NCI-H2029 (cell line): ENCODE measurements around the gene OOSP3.
"Not testable (repeated sequence)": the region's sequence is repeated elsewhere in the genome, so short reads cannot be mapped to it uniquely, and the experiment has no call there.

Experiments used
- DNase-seq: peaks from one replicate; lab custom pipeline; 2025; lab: John Stamatoyannopoulos, UW

The OOSP3 gene, protein sequence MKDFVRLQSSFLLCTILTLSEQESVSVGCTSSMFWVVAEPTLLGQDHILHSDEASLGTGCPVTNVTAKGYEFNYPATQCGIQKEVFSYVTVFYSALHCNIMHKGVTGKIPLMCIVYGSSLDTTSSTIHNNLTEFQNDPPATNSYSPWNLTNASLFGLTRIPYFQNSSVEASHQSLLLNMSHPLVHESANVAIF

DNA sequence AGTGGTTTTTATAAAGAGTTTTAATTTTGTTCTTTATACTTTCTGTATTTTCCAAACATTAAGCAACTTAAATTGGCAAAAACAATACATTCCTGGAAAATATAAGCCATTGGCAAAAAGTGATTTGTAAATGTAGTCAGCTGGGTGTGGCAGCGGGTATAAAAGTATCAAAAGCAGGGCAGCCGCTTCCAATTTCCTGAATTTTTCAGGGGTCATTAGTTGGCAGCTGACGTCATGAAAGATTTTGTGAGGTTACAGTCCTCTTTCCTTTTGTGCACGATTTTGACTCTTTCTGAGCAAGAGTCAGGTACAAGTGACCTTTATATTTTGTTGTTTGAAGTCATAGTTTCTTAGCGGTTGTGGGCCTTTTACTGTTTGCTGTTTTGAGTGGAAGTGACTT, at the start of gene OOSP3:
Gene OOSP3, plus strand, starts transcription at position 208 of the 400 bp plus-strand sequence. Its CDS starts 27 bp downstream, at position 235.
- no peak for DNase-seq

DNA sequence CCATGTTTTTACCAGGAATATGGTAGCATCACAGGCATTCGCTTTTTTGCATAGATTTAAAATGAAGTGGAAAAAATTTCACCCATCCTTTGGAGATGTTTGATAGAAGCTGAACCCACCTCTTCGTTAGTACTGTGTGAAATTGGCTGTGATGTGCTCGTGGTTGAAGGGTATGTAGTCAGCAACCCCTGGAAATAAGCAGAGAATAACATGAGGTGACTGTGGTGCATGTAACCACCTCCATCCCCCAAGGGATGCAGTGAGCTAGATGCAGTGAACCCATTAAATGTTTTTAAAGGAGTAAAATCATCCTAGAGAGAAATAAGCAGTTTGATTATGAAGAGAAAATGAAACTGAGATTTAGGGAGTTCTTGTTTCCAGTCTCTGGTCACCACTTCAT, 49.2 kb upstream of the OOSP3 start:
- DNase-seq: no peak

- DNase-seq: no peak
These were observed 45.0 kb upstream of the OOSP3 start for GRCh38 chr11:59833602-59834001.

GRCh38 chr11:59839615-59840014, 39.0 kb upstream of the OOSP3 start:
- no peak for DNase-seq

GRCh38 chr11:59841514-59841913, 37.1 kb upstream of the OOSP3 start:
- no peak for DNase-seq

DNA sequence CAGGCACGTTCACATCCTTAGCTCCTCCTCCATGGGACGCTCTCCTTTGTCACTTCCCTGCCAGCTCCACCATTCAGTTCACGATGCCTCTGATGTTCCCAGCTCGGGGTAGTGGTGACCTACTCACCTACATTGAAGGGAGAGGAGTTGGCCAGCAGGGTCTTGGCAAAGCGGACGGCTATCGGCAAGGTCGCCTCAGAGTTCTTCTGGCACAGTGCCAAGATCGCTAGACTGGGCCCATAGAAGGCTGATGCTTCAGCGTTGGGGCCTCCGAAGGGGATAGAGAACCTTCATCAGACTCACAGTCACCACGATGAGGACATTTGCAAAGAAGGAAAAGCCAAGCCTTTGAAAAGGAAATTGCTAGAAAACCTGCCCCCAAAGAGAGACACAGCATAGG, 36.3 kb upstream of the OOSP3 start:
- no peak for DNase-seq

DNA sequence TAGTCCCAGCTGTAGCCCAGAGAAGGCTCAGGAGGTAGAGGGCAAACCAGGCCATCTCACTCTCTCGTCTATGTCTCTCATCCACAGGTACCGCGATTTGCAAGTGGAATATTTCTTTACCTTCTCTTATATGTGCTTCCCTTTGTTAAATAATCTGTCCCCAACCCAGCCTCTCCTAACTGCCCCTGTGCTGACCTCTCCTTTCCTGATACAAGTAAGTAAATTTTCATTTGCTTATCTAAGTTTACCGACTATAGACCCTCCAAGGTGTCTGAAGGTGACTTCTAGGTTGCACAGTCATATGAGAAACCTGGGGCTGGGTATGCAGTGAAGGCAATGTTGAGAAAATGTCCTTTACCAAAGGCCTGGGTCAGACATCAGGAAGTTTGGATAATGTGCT, 33.2 kb upstream of the OOSP3 start, which contains the start of gene CBLIF:
Gene CBLIF, minus strand, starts transcription at position 101 of the 400 bp plus-strand sequence. Its CDS starts 46 bp downstream, at position 55.
- DNase-seq: no peak

GRCh38 chr11:59846556-59846955, 32.0 kb upstream of the OOSP3 start:
- DNase-seq: no peak

GRCh38 chr11:59847626-59848025, 31.0 kb upstream of the OOSP3 start:
- no peak for DNase-seq

DNA sequence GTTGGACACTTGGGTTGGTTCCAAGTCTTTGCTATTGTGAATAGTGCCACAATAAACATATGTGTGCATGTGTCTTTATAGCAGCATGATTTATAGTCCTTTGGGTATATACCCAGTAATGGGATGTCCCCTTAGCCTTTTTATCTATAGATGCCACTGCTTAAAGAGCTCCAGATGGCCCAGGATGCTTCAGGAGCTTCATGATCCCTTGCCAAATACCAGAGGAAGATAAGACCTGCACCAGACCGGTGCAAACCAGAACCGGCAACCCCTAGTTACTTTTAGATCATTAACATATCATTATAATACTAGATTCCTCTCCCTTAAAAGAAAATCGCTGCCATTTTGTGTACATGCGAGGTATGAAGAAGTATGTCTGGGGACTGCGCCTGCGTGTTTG, 30.1 kb upstream of the OOSP3 start:
- not testable (repeated sequence) for DNase-seq

- no peak for DNase-seq
These were observed 29.5 kb upstream of the OOSP3 start for GRCh38 chr11:59849129-59849528.

DNA sequence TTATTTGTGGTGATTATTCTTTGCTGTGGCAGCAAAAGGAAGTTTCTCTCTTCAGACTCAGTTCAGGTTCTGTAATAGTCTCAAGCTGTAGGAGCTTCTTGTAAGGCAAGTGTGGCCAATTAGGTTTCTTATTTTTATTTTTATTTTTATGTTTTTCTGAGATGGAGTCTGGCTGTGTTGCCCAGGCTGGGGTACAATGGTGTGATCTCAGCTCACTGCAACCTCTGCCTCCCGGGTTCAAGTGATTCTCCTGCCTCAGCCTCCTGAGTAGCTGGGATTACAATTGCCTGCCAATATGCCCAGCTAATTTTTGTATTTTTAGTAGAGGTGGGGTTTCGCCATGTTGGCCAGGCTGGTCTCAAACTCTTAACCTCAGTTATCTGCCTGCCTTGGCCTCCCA, 29.0 kb upstream of the OOSP3 start:
- DNase-seq: not testable (repeated sequence)

DNA sequence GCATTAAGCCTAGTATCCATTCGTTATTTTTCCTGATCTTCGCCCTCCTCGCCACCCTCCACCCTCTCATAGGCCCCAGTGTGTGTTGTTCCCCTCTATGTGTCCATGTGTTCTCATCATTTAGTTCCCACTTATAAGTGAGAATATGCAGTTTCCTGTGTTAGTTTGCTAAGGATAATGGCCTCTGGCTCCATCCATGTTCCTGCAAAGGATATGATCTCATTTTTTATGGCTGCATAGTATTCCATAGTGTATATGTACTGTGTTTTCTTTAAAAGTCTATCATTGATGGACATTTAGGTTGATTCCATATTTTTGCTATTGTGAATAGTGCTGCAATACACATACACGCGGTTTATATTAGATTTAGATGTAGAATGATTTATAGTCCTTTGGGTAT, 27.2 kb upstream of the OOSP3 start:
- not testable (repeated sequence) for DNase-seq

- no peak for DNase-seq
These were observed 23.7 kb upstream of the OOSP3 start for GRCh38 chr11:59854871-59855270.

DNA sequence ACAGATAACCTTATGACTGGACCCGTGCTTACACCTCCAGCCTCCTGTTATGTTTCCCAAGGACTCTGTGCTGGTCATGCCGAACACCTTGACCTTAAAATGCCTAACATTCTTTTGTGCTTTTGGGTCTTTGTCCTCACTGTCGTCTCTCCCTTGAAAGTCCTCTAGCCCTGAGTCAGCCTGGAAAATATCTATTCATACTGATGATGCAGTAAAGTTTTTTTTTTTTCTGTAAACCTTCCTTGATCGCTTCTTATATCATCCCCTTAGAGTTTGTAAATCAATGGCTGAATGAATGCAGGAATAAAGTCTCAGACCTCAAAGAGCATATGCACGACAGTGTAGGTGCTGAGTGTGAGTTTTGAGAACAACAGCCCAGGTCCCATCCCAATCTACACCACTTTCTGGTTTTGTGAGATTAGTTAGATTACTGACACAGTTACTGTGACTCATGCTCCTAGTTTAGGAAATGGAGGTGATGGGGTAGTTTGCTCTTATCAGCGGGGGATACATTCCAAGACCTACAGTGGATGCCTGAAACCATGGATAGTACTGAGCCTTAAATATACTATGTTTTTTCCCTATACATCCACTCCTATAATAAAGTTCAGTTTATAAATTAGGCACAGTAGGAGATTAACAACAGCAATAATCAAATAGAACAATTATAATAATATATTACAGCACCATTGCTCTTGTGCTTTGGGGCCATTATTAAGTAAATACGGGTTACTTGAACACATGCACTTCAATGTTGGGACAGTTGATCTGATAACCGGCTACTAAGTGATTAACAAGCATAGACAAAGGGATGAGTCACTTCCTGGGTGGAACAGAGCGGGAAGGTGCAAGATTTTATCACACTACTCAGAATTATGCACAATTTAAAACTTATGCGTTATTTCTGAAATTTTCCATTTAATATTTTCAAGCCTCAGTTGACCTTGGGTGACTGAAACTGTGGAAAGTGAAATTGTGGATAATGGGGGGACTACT, 20.8 kb upstream of the OOSP3 start:
- DNase-seq: no peak

DNA sequence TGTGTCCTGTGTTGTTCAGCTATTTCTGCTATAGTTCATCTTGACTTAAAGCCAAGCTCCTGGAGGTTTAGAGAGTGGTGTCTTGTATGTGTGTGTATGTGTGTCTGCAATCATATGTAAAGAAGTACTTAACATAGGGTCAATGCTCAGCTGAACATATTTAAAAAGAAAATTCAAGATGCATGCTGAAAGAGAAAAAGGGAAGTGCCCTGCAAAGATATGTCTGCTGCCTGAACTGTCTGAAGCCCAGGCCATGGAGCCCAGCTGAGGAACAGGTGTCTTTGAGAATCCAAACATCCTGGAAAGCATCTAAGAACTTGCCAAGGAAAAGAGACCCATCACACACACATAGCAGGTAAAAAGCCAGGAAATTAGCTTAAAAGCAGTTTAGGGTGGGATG, 18.9 kb upstream of the OOSP3 start:
- DNase-seq: no peak

DNA sequence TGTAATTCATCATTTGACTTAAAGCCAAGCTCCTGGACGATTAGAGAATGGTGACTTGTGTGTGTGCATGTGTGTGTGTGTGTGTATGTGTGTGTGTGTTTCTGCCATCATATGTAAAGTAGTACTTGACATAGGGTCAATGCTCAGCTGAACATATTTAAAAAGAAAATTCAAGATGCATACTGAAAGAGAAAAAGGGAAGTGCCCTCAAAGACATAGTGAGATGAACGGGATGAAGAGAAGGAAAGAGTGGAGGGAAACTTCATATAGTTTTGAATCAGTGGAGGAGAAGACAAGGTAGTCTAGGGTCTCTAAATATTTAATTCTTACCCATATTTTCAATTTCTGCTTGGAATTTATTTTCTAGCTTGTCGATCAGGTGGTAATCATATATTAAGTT, 16.3 kb upstream of the OOSP3 start:
- DNase-seq: no peak

- DNase-seq: no peak
These were observed 13.6 kb upstream of the OOSP3 start for GRCh38 chr11:59865031-59865430.

DNA sequence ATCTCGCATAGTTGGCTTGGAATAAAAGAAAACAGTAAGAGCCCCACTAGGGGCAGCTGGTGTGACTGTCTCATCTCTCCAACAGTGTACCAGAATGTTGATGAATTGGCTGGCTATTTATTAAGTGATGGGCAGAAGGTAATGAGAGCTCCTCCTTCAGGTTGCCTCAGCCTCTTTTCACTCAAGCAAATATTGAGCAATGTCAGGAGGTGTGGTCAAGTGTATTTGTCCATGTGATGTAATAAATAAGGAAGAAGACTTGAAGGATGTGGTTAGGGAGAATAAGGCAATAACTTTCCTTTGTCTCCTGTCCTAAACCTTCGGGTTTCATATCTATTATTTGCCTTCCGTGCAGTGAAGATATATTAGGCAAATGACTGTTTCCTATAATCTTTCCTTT, 12.2 kb upstream of the OOSP3 start, which contains the start of gene TCN1:
Gene TCN1, minus strand, starts transcription at position 91 of the 400 bp plus-strand sequence. Its CDS starts 17 bp downstream, at position 74.
- DNase-seq: no peak

- no peak for DNase-seq
These were observed 11.7 kb upstream of the OOSP3 start for GRCh38 chr11:59866836-59867235.

GRCh38 chr11:59867946-59868345, 10.6 kb upstream of the OOSP3 start:
- no peak for DNase-seq

DNA sequence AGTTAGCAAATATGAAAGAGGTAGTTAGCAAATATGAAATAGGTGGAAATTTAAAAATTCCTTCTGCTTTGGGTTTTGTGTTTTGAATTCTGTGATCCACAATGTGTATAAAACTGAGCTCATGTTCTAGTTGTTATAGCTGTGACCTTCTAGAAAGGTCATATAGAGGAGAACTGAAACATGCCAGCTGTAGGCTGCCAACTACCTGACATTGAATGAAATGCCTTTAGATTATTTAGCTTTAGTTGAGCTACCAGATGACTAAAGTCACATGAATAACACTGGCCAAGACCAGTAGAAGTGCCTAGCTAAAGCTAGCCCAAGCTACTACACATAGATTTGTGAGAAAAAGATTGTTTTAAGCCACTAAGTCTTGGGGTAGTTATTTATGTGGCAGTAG, 6.5 kb upstream of the OOSP3 start:
- no peak for DNase-seq
